ENCODE results near the gene NDUFS5. TPM values are rescaled to one million over a fixed set of nuclear protein-coding genes. Genes with fewer than 3 reads are reported as not detected.

NDUFS5 gene
- total RNA-seq, 4 donors from 2014 or later = 434 to 501 (median 487) TPM

- TF ChIP-seq CTCF (IDR thresholded peaks at IDR 0.05; ENCODE audit: low read depth) = no peak
These were observed 50.6 kb downstream of the NDUFS5 start for GRCh38 chr1:39076799-39077148.

DNA sequence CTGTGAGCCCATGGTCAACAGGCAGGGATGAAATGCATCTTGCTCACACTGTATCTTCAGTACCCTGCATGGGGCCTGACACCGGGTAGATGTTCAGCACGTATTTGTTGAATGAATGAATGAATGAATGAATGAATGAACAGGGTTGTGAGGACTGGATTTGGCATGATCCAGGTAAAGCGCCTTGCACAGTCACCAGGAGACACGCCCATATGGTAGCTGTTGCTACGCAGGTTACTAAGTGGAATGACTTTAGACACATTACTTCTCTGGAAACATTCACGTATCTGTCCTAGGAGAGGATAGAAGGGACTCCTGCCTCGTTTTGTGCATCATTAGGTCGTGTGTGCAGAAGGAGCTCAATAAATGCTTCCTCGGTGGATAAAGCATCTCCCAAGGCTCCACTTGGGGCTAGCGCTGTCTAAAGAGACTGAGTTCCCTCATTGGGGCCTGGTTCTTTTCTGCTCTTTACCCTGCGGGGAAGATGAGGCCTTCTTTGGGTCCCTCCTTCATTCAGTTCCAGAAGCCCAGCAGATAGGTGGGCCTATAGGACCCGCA, 54.2 kb downstream of the NDUFS5 start:
- no peak for TF ChIP-seq CTCF (IDR thresholded peaks at IDR 0.05; ENCODE audit: low read depth)

DNA sequence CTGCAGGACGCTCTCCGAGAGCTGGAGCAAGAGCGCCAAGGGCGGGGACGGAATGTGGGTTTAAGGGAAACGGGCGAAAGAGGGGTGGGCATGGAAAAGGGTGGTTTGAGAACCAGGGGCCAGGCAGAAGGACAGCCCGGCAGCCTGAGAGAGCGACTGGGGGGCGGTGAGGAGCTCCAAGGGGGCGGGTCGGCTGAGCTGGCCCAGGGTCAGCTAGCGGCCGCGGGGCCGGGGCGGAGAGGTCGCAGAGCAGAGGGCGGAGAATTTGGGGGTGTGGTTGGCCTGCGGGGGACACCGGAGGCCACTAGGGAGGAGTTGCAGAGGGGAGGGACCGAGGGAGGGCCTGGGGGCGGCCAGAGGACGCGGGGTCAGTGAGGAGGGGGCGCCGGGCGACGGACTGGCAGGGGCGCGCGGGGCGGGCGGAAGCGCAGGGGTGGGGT, 54.7 kb downstream of the NDUFS5 start:
- TF ChIP-seq CTCF (IDR thresholded peaks at IDR 0.05; ENCODE audit: low read depth) = no peak

DNA sequence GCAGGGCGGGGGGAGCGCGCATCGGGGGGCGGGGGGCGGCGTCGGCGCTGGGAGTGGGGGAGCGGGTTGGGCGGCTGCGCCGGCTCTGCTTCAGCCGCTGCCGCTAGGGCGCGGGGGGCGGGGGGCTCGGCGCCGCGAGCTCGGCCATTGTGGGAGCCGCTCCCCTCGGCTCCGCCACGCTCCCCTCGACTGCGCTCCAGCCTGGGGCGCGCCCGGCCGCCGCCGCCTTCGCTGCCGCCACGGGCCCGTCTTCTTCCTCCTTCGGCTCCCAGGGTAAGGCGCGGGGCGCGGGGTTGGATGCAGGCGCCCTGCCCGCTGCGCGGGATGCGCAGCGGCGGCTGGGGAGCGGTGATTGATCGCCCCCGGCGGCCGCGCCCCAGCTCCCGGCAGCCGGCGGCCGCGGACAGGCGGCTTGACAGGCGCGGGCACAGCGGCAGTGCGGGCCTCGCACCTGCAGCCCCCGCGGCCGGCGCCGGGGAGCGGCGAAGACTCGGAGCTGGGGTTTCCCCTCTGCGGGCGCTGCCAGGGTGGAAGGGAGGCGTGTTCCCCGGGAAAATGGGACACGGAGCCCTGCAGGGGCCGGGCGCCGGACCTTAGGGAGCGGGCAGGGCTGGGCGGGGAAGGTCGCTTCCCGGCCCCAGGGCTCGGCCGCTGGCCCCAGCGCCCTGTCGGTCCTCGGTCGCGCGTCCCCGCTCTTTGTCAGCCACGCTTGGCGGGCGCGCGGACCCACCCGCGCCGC, 55.3 kb downstream of the NDUFS5 start:
- TF ChIP-seq CTCF (IDR thresholded peaks at IDR 0.05; ENCODE audit: low read depth) = no peak

- TF ChIP-seq CTCF (IDR thresholded peaks at IDR 0.05; ENCODE audit: low read depth) = no peak
These were observed 56.1 kb downstream of the NDUFS5 start for GRCh38 chr1:39082010-39082799.

DNA sequence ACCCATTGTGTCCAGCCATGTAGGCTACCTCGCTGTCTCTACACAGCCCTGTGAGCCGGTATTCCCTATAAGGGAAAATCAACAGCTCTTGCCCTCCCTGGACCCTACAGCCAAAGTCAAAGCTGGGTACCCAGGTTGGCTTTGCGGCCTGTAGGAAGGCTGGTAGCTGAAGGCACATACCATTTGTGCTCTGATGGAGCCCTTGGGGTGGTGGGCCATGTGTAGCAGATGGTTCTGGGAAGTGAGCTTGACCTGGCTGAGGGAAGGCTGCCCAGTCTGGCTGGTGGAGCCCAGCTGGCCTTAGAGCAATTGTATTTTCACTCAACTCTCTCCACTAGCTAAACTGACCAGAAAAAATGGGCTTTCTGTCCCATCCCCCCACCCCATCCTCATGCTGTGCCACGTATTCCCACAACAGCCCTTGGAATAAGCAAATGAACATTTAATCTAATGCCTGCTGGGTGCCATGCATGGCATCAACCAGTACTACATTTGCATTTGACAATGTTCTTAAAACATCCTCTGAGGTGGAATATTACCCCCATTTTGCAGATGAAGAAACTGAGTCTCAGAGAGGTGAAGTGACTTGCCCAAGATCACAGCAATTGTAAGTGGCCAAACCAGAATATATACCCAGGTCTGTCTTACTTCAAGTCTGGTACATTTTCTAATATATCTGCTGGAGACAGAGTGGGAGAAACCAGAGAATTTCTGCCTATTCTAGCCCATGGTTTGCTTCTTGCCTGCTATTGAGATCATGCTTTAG, 56.8 kb downstream of the NDUFS5 start:
- TF ChIP-seq CTCF (IDR thresholded peaks at IDR 0.05; ENCODE audit: low read depth) = no peak
